Karpas-422 (cell line): ENCODE results near the gene TULP4. TPM values are rescaled to one million over a fixed set of nuclear protein-coding genes. Genes with fewer than 3 reads are reported as not detected.
"Not testable (repeated sequence)": the region's sequence is repeated elsewhere in the genome, so short reads cannot be mapped to it uniquely, and the experiment has no call there.

Source experiments
- DNase-seq: peaks from one replicate; pipeline ENCODE4 v3.0.0-alpha.2; 2015
- H2AFZ ChIP-seq: fragments of 200-600 bp; sonication (generic); 2 replicates; pipeline ENCODE4 v1.6.1; 2014; ENCODE audit warnings: antibody characterized with exemption, low read length, mixed read lengths
- H3K27ac ChIP-seq: fragments of 200-600 bp; sonication (generic); 2 replicates; pipeline ENCODE4 v1.5.1; 2014; ENCODE audit warnings: mild to moderate bottlenecking, low read length, moderate library complexity
- H3K27me3 ChIP-seq: fragments of 200-600 bp; sonication (generic); 2 replicates; pipeline ENCODE4 v1.6.1; 2014; ENCODE audit warnings: low read length, mixed read lengths
- H3K36me3 ChIP-seq: fragments of 200-600 bp; sonication (generic); 2 replicates; pipeline ENCODE4 v1.6.1; 2014; ENCODE audit warnings: low read length, mixed read lengths; ENCODE audit not compliant: insufficient read depth
- H3K4me1 ChIP-seq: fragments of 200-600 bp; sonication (generic); 2 replicates; pipeline ENCODE4 v1.6.1; 2014; ENCODE audit warnings: mild to moderate bottlenecking, low read length, mixed read lengths
- H3K4me2 ChIP-seq: fragments of 200-600 bp; sonication (generic); 2 replicates; pipeline ENCODE4 v1.6.1; 2014; ENCODE audit warnings: low read length, low read depth, mild to moderate bottlenecking; ENCODE audit not compliant: poor library complexity, severe bottlenecking
- H3K4me3 ChIP-seq: fragments of 200-600 bp; sonication (generic); 2 replicates; pipeline ENCODE4 v1.5.1; 2014; ENCODE audit warnings: mild to moderate bottlenecking, antibody characterized with exemption, low read length, mixed read lengths
- H3K79me2 ChIP-seq: fragments of 200-600 bp; sonication (generic); 2 replicates; pipeline ENCODE4 v1.6.1; 2014; ENCODE audit warnings: mild to moderate bottlenecking, low read length, mixed read lengths
- H3K9ac ChIP-seq: fragments of 200-600 bp; sonication (generic); 2 replicates; pipeline ENCODE4 v1.6.0; 2014; ENCODE audit warnings: low read length
- H3K9me2 ChIP-seq: fragments of 200-600 bp; sonication (generic), shearing (Covaris generic); replicated peaks from 2 replicates; pipeline ENCODE4 v1.6.0; 2014; ENCODE audit warnings: mild to moderate bottlenecking, low read length, moderate library complexity; ENCODE audit not compliant: insufficient read depth
- H3K9me3 ChIP-seq: fragments of 300-700, 200-600 bp; sonication (generic); 2 replicates; pipeline ENCODE4 v1.6.1; 2014; ENCODE audit warnings: low read length, mixed read lengths
- H4K20me1 ChIP-seq: fragments of 200-600 bp; sonication (generic); 2 replicates; pipeline ENCODE4 v1.6.1; 2014; ENCODE audit warnings: mild to moderate bottlenecking, antibody characterized with exemption, low read length, low read depth; ENCODE audit not compliant: insufficient read depth
- total RNA-seq: library from RNA; depleted of rRNA; stranded (reverse); fragments of >200 nt; shearing (Covaris generic); gene quantifications from 2 replicates; pipeline ENCODE4 v1.2.3, GENCODE V29; 2014; ENCODE audit warnings: low replicate concordance

Gene TULP4
- total RNA-seq, 1 experiment from 2014 or later: 112 TPM

DNA sequence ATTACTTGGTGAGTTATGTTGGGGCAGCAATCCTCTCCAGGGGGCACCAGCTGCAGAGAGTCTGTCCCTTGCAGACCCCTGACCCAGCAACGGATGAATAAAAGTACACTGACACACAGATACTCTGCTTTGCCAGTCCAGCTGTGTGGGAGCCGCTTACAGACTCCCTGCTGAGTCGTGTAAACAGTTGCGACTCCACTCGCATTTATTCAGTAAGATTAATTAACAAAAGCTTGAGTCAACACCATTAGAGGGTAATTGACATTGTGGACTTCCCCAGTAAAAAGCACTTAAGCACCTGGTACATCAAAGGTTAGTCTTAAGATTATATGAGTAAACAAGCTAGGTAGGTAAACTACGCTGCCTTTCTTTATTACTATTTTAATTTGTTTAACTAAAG lies 155.7 kb downstream of the TULP4 start:
- Histone ChIP-seq H3K4me1 (no peaks in the 10 kb centered on the region), H3K79me2 (0 out of 2 replicates have a peak, but pooled peaks cover 5% of the 10 kb centered on the region), H3K36me3 (peaks cover 22% of the 10 kb centered on the region), H3K27me3 (no peaks in the 10 kb centered on the region), H3K4me2 (no peak overlapping the region), H4K20me1 (no peaks in the 10 kb centered on the region), H3K9me2 (no peaks in the 10 kb centered on the region), H2AFZ (no peak overlapping the region), H3K9ac (no peak overlapping the region), H3K9me3 (no peaks in the 10 kb centered on the region), H3K4me3 (no peak overlapping the region), H3K27ac (no peak overlapping the region)
- DNase-seq: no peak

DNA sequence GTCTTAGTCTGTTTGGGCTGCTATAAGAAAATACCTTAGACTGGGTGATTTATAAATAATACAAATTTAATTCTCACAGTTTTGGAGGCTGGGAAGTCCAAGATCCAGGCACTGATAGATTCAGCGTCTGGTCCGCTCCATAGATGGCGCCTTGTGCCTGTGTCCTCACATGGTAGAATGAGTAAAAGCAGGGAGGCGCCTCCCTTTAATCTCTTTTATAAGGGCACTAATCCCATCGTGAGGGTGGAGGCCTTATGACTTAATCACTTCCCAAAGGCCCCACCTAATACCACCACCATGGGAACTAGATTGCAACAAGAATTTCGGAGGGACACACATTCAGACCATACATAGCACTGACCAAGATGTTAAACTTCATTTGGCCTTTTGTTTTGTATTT lies 156.4 kb downstream of the TULP4 start:
- Histone ChIP-seq H3K9me3 (no peaks in the 10 kb centered on the region), H3K27me3 (no peaks in the 10 kb centered on the region), H3K9me2 (no peaks in the 10 kb centered on the region), H3K4me3 (no peak overlapping the region), H3K27ac (no peak overlapping the region), H4K20me1 (no peaks in the 10 kb centered on the region), H3K79me2 (0 out of 2 replicates have a peak, but pooled peaks cover 8% of the 10 kb centered on the region), H3K36me3 (peaks cover 18% of the 10 kb centered on the region), H3K9ac (no peak overlapping the region), H2AFZ (no peak overlapping the region), H3K4me1 (no peaks in the 10 kb centered on the region), H3K4me2 (no peak overlapping the region)
- DNase-seq: no peak

DNA sequence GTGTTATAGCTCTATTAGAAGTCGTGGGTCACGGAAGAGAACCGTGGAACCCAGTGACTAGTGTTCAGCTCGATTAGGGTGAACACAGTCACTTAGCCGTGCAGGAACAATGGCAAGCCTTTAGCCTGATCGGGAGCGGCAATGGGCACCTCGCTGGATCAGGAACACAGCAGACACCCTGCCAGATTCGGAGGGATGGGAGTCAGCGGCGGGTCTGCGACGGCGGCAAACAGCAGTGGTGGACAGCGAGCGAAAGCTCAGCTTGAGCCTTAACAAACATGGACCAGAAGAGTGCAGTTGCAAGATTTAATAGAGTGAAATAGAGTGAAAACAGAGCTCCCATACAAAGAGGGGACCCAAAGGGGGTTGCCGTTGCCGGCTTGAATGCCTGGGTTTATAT lies 157.8 kb downstream of the TULP4 start:
- H2AFZ ChIP-seq, DNase-seq, H3K4me3 ChIP-seq, H3K9me3 ChIP-seq, H3K27ac ChIP-seq, H3K79me2 ChIP-seq, H3K9ac ChIP-seq, H3K9me2 ChIP-seq, H4K20me1 ChIP-seq, H3K27me3 ChIP-seq, H3K36me3 ChIP-seq, H3K4me2 ChIP-seq: not testable (repeated sequence)
- peaks cover 12% of the 10 kb centered on the region for H3K4me1 ChIP-seq

DNA sequence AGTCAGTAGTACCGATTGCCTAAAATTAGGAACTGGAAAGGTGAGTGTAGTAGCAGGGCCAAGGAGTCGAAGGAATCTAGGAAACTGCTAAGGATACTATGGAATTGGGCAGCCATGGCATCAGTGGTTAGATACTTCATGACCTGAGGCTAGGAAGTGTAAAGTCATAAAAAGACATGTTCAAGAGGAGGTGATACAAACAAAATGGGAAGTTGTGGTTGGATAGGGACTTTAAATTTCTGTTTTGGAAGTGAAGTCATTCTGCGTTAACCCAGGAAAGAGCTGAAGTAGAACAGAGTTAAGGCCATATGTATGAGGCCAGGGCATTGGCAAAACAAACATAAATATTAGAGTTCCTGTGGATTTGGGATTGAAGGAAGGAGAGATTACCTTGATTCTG lies 159.1 kb downstream of the TULP4 start:
- no peak overlapping the region for H3K4me3 ChIP-seq
- H3K27ac ChIP-seq: no peak overlapping the region
- no peaks in the 10 kb centered on the region for H3K9me2 ChIP-seq
- H3K9ac ChIP-seq: no peak overlapping the region
- 0 out of 2 replicates have a peak, but pooled peaks cover 10% of the 10 kb centered on the region for H3K79me2 ChIP-seq
- peaks cover 21% of the 10 kb centered on the region for H3K4me1 ChIP-seq
- H3K4me2 ChIP-seq: no peak overlapping the region
- H3K27me3 ChIP-seq: no peaks in the 10 kb centered on the region
- no peak for DNase-seq
- no peaks in the 10 kb centered on the region for H3K9me3 ChIP-seq
- no peaks in the 10 kb centered on the region for H4K20me1 ChIP-seq
- H3K36me3 ChIP-seq: peaks cover 6% of the 10 kb centered on the region; the same call in 1 of the 2 replicates
- H2AFZ ChIP-seq: no peak overlapping the region

DNA sequence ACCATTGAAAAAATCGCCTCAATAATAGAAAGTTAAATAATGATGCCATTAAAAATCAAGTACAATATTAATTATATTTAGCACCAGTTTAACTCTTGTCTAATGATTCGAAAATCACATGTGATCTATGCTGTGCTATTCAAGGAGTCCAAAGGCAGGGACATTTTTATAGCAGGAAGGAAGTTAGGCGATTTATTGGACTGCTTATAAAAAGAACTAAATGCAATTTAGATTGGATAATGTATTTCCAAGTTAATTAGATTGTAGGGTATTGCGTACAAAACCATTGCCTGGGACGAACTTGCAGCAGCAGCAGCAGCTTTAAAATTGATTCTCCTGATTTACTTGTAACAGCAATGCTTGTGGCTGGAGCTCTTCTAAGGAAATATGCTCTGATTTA lies 160.2 kb downstream of the TULP4 start:
- Histone ChIP-seq H3K27ac (no peak overlapping the region), H2AFZ (no peak overlapping the region), H3K4me1 (peaks cover 21% of the 10 kb centered on the region), H3K4me3 (no peak overlapping the region), H4K20me1 (no peaks in the 10 kb centered on the region), H3K9me2 (no peaks in the 10 kb centered on the region), H3K9ac (no peak overlapping the region), H3K36me3 (peaks cover 4% of the 10 kb centered on the region; the same call in 1 of the 2 replicates), H3K4me2 (no peak overlapping the region), H3K27me3 (no peaks in the 10 kb centered on the region), H3K9me3 (no peaks in the 10 kb centered on the region), H3K79me2 (0 out of 2 replicates have a peak, but pooled peaks cover 11% of the 10 kb centered on the region)
- no peak for DNase-seq

- Histone ChIP-seq H3K36me3 (peaks cover 4% of the 10 kb centered on the region; the same call in 1 of the 2 replicates), H3K4me3 (no peak overlapping the region; the same call in 1 of the 2 replicates), H3K9ac (peak overlapping the region; percentile 14), H3K9me3 (no peaks in the 10 kb centered on the region), H3K4me1 (peaks cover 21% of the 10 kb centered on the region), H3K9me2 (no peaks in the 10 kb centered on the region), H4K20me1 (no peaks in the 10 kb centered on the region), H3K4me2 (peak overlapping the region; percentile 41), H2AFZ (no peak overlapping the region), H3K27ac (peak overlapping the region; percentile 15), H3K79me2 (0 out of 2 replicates have a peak, but pooled peaks cover 11% of the 10 kb centered on the region), H3K27me3 (no peaks in the 10 kb centered on the region)
- DNase-seq: no peak
Measured at GRCh38 chr6:158474961-158475343, 162.7 kb downstream of the TULP4 start.

GRCh38 chr6:158475344-158476302 lies 163.4 kb downstream of the TULP4 start:
- Histone ChIP-seq H3K4me1 (peaks cover 21% of the 10 kb centered on the region), H2AFZ (no peak overlapping the region)

DNA sequence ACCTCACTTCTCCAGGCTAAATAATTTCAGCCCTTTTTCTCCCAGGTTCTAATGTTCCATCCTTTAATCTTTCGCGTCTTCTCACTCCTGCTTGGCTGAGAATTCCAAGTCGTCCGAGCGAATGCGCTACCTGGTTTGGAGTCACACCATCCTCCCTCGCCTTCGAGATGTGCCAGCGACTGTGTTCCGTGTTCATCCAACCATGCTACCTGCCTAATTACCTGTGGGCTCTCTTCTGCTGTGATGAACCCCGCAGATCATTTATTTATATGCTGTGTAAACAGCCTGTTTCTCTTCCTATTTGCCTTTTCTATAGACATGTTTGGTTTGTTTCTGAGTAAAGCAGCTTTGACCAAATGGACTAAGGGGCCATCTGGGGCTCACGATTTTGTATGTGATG lies 164.1 kb downstream of the TULP4 start:
- H3K4me3 ChIP-seq: no peak overlapping the region
- peaks cover 9% of the 10 kb centered on the region; the same call in 1 of the 2 replicates for H3K36me3 ChIP-seq
- H3K9me2 ChIP-seq: no peaks in the 10 kb centered on the region
- H3K9ac ChIP-seq: no peak overlapping the region
- no peak overlapping the region for H3K27ac ChIP-seq
- no peaks in the 10 kb centered on the region for H4K20me1 ChIP-seq
- H3K4me1 ChIP-seq: peaks cover 21% of the 10 kb centered on the region
- H3K27me3 ChIP-seq: no peaks in the 10 kb centered on the region
- H3K4me2 ChIP-seq: no peak overlapping the region
- H3K79me2 ChIP-seq: 0 out of 2 replicates have a peak, but pooled peaks cover 8% of the 10 kb centered on the region
- H2AFZ ChIP-seq: no peak overlapping the region
- H3K9me3 ChIP-seq: no peaks in the 10 kb centered on the region
- DNase-seq: no peak

More at GRCh38 chr6:158475344-158476302, 163.4 kb downstream of the TULP4 start:
- H3K79me2 ChIP-seq: 0 out of 2 replicates have a peak, but pooled peaks cover 11% of the 10 kb centered on the region
- peaks cover 4% of the 10 kb centered on the region; the same call in 1 of the 2 replicates for H3K36me3 ChIP-seq
- no peak overlapping the region; the same call in 1 of the 2 replicates for H3K4me3 ChIP-seq
- peak overlapping the region; percentile 15 for H3K27ac ChIP-seq
- H3K9ac ChIP-seq: peak overlapping the region; percentile 14; the same call in 1 of the 2 replicates
- peak overlapping the region; percentile 41 for H3K4me2 ChIP-seq
- no peak for DNase-seq
- no peaks in the 10 kb centered on the region for H3K27me3 ChIP-seq
- no peaks in the 10 kb centered on the region for H3K9me3 ChIP-seq
- H4K20me1 ChIP-seq: no peaks in the 10 kb centered on the region
- H3K9me2 ChIP-seq: no peaks in the 10 kb centered on the region
